Breast epithelium (tissue), 4 donors: ENCODE data around the gene CAVIN4. TPM values are rescaled to one million over a fixed set of nuclear protein-coding genes. Genes with fewer than 3 reads are reported as not detected.

Source experiments
- DNase-seq, 2 donors: peaks; one replicate each; pipeline ENCODE4 v3.0.0-alpha.2; 2019; ENCODE audit warnings: low spot score in 2 of 2
- H3K27ac ChIP-seq, 2 donors: fragments of 200-600 bp; sonication (generic) in 1 of 2; one replicate each; pipeline ENCODE4 v1.5.1; 2016 to 2019; ENCODE audit warnings: mild to moderate bottlenecking in 1 of 2
- H3K27me3 ChIP-seq, 2 donors: fragments of 200-600 bp; sonication (generic) in 1 of 2; one replicate each; pipeline versions ENCODE4 v1.5.1 to v1.6.0; 2017 to 2019; ENCODE audit warnings: control low read depth in 1 of 2, mild to moderate bottlenecking in 1 of 2
- H3K36me3 ChIP-seq: fragments of 200-600 bp; one replicate; pipeline ENCODE4 v1.5.1; 2019
- H3K4me1 ChIP-seq, 2 donors: fragments of 200-600 bp; sonication (generic); one replicate each; pipeline ENCODE4 v1.5.1; 2016 to 2019; ENCODE audit warnings: control low read depth in 1 of 2
- H3K4me3 ChIP-seq, 3 donors: fragments of 200-600 bp; sonication (generic); 1 replicate in 2 of 3; 2 replicates in 1 of 3; pipeline ENCODE4 v1.5.1; 2016 to 2019; ENCODE audit warnings: mild to moderate bottlenecking in 3 of 3, moderate library complexity in 2 of 3
- H3K9me3 ChIP-seq, 2 donors: fragments of 200-600 bp; sonication (generic) in 1 of 2; one replicate each; pipeline ENCODE4 v1.5.1; 2016 to 2019; ENCODE audit warnings: control low read depth in 1 of 2
- CTCF ChIP-seq, 3 donors: fragments of 450-650 bp; IDR thresholded peaks; one replicate each; pipeline ENCODE4 v1.5.1; 2016 to 2017; ENCODE audit warnings: antibody characterized with exemption in 3 of 3, mild to moderate bottlenecking in 3 of 3, moderate library complexity in 3 of 3
- POLR2A ChIP-seq: fragments of 450-650 bp; IDR thresholded peaks from one replicate; pipeline ENCODE4 v1.6.1; 2016; ENCODE audit warnings: antibody characterized with exemption, mild to moderate bottlenecking, moderate library complexity
- POLR2AphosphoS5 ChIP-seq, 3 donors: sonication (generic); formaldehyde crosslinking; IDR thresholded peaks; one replicate each; pipeline ENCODE4 v1.6.1; 2017; ENCODE audit warnings: antibody characterized with exemption in 3 of 3
- intact Hi-C: fragments of 100-400 bp; cut with DNase I; formaldehyde crosslinking; loops from one replicate; pipeline ENCODE4 v1.15.1; 2023; ENCODE audit warnings: low total_unique reads
- total RNA-seq, 3 donors: library from RNA; depleted of rRNA; stranded (reverse); fragments of >200 nt; gene quantifications; one replicate each; pipeline ENCODE4 v1.1.0, GENCODE V29; 2016

Gene CAVIN4
- total RNA-seq, 3 donors from 2014 or later = 0.16 to 0.33 (median 0.29) TPM

GRCh38 chr9:100581081-100581480, 3.2 kb downstream of the CAVIN4 start:
- Histone ChIP-seq H3K4me1 (no peaks in the 10 kb centered on the region), H3K4me3 (no peak overlapping the region), H3K27ac (no peak overlapping the region), H3K36me3 (no peaks in the 10 kb centered on the region), H3K27me3 (no peaks in the 10 kb centered on the region), H3K9me3 (no peaks in the 10 kb centered on the region)
- no peak for DNase-seq
- TF ChIP-seq POLR2AphosphoS5 (IDR thresholded peaks at IDR 0.05) (no peak), POLR2A (no peak), CTCF (IDR thresholded peaks at IDR 0.05) (no peak)
- intact Hi-C loops = no loop called here

GRCh38 chr9:100581661-100582060, 3.8 kb downstream of the CAVIN4 start:
- TF ChIP-seq POLR2AphosphoS5 (IDR thresholded peaks at IDR 0.05) (no peak), POLR2A (no peak)
- no peak for DNase-seq
- H3K9me3 ChIP-seq = no peaks in the 10 kb centered on the region
- no peaks in the 10 kb centered on the region for H3K4me1 ChIP-seq
- intact Hi-C loops = no loop called here
- no peak overlapping the region for H3K4me3 ChIP-seq
- no peaks in the 10 kb centered on the region for H3K36me3 ChIP-seq
- no peak overlapping the region for H3K27ac ChIP-seq
- no peaks in the 10 kb centered on the region for H3K27me3 ChIP-seq

GRCh38 chr9:100583014-100583802, 5.3 kb downstream of the CAVIN4 start:
- no peaks in the 10 kb centered on the region for H3K36me3 ChIP-seq
- no peak for DNase-seq
- no peaks in the 10 kb centered on the region for H3K9me3 ChIP-seq
- intact Hi-C loops = no loop called here
- no peaks in the 10 kb centered on the region for H3K4me1 ChIP-seq
- H3K27me3 ChIP-seq = no peaks in the 10 kb centered on the region
- no peak overlapping the region for H3K4me3 ChIP-seq
- H3K27ac ChIP-seq = no peak overlapping the region
- no peak for TF ChIP-seq POLR2A
- no peak for TF ChIP-seq CTCF (IDR thresholded peaks at IDR 0.05)
- TF ChIP-seq POLR2AphosphoS5 (IDR thresholded peaks at IDR 0.05) = no peak

- Histone ChIP-seq H3K9me3 (no peaks in the 10 kb centered on the region), H3K27me3 (no peaks in the 10 kb centered on the region), H3K4me1 (no peaks in the 10 kb centered on the region), H3K4me3 (no peak overlapping the region), H3K36me3 (no peaks in the 10 kb centered on the region), H3K27ac (no peak overlapping the region)
- no peak for DNase-seq
- intact Hi-C loops = no loop called here
- TF ChIP-seq CTCF (IDR thresholded peaks at IDR 0.05) (no peak), POLR2A (no peak), POLR2AphosphoS5 (IDR thresholded peaks at IDR 0.05) (no peak)
Observed at GRCh38 chr9:100584951-100585350, 7.1 kb downstream of the CAVIN4 start.

- TF ChIP-seq POLR2A = no peak
- no peak for TF ChIP-seq CTCF (IDR thresholded peaks at IDR 0.05)
- no peak for TF ChIP-seq POLR2AphosphoS5 (IDR thresholded peaks at IDR 0.05)
- intact Hi-C loops = no loop called here
Observed at GRCh38 chr9:100586093-100586492, 8.2 kb downstream of the CAVIN4 start.

More at GRCh38 chr9:100586093-100586492, 8.2 kb downstream of the CAVIN4 start:
- no peaks in the 10 kb centered on the region for H3K4me1 ChIP-seq
- no peak overlapping the region for H3K27ac ChIP-seq
- H3K27me3 ChIP-seq = no peaks in the 10 kb centered on the region
- no peak for DNase-seq
- H3K36me3 ChIP-seq = no peaks in the 10 kb centered on the region
- H3K9me3 ChIP-seq = no peaks in the 10 kb centered on the region
- H3K4me3 ChIP-seq = no peak overlapping the region
